Prostate gland (tissue), 2 donors: Measurements from ENCODE around the gene VRK3.
"Not testable (repeated sequence)": the region's sequence is repeated elsewhere in the genome, so short reads cannot be mapped to it uniquely, and the experiment has no call there.

Source experiments
- CTCF ChIP-seq, 4 experiments: fragments of 200-600 bp in 2 of 4; fragments of 450-650 bp in 2 of 4; sonication (generic) in 2 of 4; IDR thresholded peaks; 1 replicate in 3 of 4; 2 replicates in 1 of 4; pipeline ENCODE4 v1.5.1; 2016 to 2019; ENCODE audit warnings: antibody characterized with exemption in 4 of 4, mild to moderate bottlenecking in 2 of 4, moderate library complexity in 2 of 4
- POLR2AphosphoS5 ChIP-seq: sonication (generic); formaldehyde crosslinking; IDR thresholded peaks from one replicate; pipeline ENCODE4 v1.6.1; 2017; ENCODE audit warnings: antibody characterized with exemption

GRCh38 chr19:49958596-49958995 is 66.6 kb downstream of the VRK3 start:
- TF ChIP-seq POLR2AphosphoS5; CTCF (IDR thresholded peaks at IDR 0.05): not testable (repeated sequence)
